ENCODE data around the gene PNKP.
A peak's percentile ranks its signal among the peaks of the same experiment; 100 is the strongest.

The PNKP gene

GRCh38 chr19:49855676-49856573 lies 11.5 kb downstream of the PNKP start:
- Histone ChIP-seq H3K9ac (ENCODE audit: low read length) (no peak overlapping the region), H3K4me2 (ENCODE audit: low read length, poor library complexity, severe bottlenecking) (no peak overlapping the region), H3K27ac (ENCODE audit: low read length, poor library complexity, severe bottlenecking) (no peak overlapping the region), H2AFZ (ENCODE audit: low read depth, low read length) (no peak overlapping the region), H2BK5ac (ENCODE audit: low read depth, low read length, poor library complexity, severe bottlenecking) (no peak overlapping the region), H4K91ac (ENCODE audit: low read length) (no peak overlapping the region), H2BK15ac (ENCODE audit: low read depth, poor library complexity, severe bottlenecking) (no peak overlapping the region), H3K27me3 (ENCODE audit: control insufficient read depth in 1 of 2, insufficient read depth in 1 of 2, low read length in 2 of 2) (no peaks in the 10 kb centered on the region), H2AK5ac (ENCODE audit: low read length, severe bottlenecking) (no peak overlapping the region), H3K18ac (ENCODE audit: low read depth in 1 of 2, low read length in 2 of 2) (no peak overlapping the region), H3K36me3 (ENCODE audit: control insufficient read depth in 1 of 2, insufficient read depth in 2 of 2, low read depth in 1 of 2, low read length in 2 of 2) (peaks cover 51 to 66% of the 10 kb centered on the region in 2 experiments), H4K8ac (ENCODE audit: low read length) (no peak overlapping the region), H3K9me3 (ENCODE audit: control insufficient read depth, low read length) (no peaks in the 10 kb centered on the region), H2BK12ac (ENCODE audit: low read length in 2 of 2) (no peak overlapping the region), H3K14ac (ENCODE audit: low read length in 2 of 2) (no peak overlapping the region), H3K4me3 (ENCODE audit: insufficient read depth in 1 of 2, low read depth in 1 of 2, low read length in 2 of 2) (no peak overlapping the region), H2BK120ac (ENCODE audit: low read depth, low read length) (no peak overlapping the region), H3K23ac (ENCODE audit: low read length in 2 of 2) (no peak overlapping the region), H3K4me1 (ENCODE audit: control insufficient read depth, insufficient read depth, low read depth, low read length) (peaks cover 55% of the 10 kb centered on the region), H3K4ac (ENCODE audit: low read depth in 1 of 2, low read length in 2 of 2) (no peak overlapping the region), H3K79me1 (replicated peaks; ENCODE audit: low read length, poor library complexity, severe bottlenecking) (peaks cover 9% of the 10 kb centered on the region)
- DNase-seq, result no peak
- WGBS, result 92% methylated on average over 18 of the region's 21 CpGs

- H3K4ac ChIP-seq (ENCODE audit: low read depth in 1 of 2, low read length in 2 of 2), result no peak overlapping the region
- peaks cover 44 to 59% of the 10 kb centered on the region in 2 experiments for H3K36me3 ChIP-seq (ENCODE audit: control insufficient read depth in 1 of 2, insufficient read depth in 2 of 2, low read depth in 1 of 2, low read length in 2 of 2)
- H3K4me3 ChIP-seq (ENCODE audit: insufficient read depth in 1 of 2, low read depth in 1 of 2, low read length in 2 of 2), result no peak overlapping the region
- no peak overlapping the region for H2AFZ ChIP-seq (ENCODE audit: low read depth, low read length)
- H4K8ac ChIP-seq (ENCODE audit: low read length), result no peak overlapping the region
- no peaks in the 10 kb centered on the region for H3K9me3 ChIP-seq (ENCODE audit: control insufficient read depth, low read length)
- peak overlapping the region; percentile 43 for H4K91ac ChIP-seq (ENCODE audit: low read length)
- no peak overlapping the region for H3K14ac ChIP-seq (ENCODE audit: low read length in 2 of 2)
- no peak overlapping the region for H2BK120ac ChIP-seq (ENCODE audit: low read depth, low read length)
- H2BK15ac ChIP-seq (ENCODE audit: low read depth, poor library complexity, severe bottlenecking), result no peak overlapping the region
- H2AK5ac ChIP-seq (ENCODE audit: low read length, severe bottlenecking), result no peak overlapping the region
- DNase-seq, result no peak
- H3K4me2 ChIP-seq (ENCODE audit: low read length, poor library complexity, severe bottlenecking), result no peak overlapping the region
- WGBS, result 94% methylated on average over 12 of the region's 12 CpGs
- H3K27me3 ChIP-seq (ENCODE audit: control insufficient read depth in 1 of 2, insufficient read depth in 1 of 2, low read length in 2 of 2), result no peaks in the 10 kb centered on the region
- H2BK5ac ChIP-seq (ENCODE audit: low read depth, low read length, poor library complexity, severe bottlenecking), result no peak overlapping the region
- peaks cover 50% of the 10 kb centered on the region for H3K4me1 ChIP-seq (ENCODE audit: control insufficient read depth, insufficient read depth, low read depth, low read length)
- H3K79me1 ChIP-seq (replicated peaks; ENCODE audit: low read length, poor library complexity, severe bottlenecking), result peaks cover 6% of the 10 kb centered on the region
- H3K27ac ChIP-seq (ENCODE audit: low read length, poor library complexity, severe bottlenecking), result no peak overlapping the region
- no peak overlapping the region for H3K18ac ChIP-seq (ENCODE audit: low read depth in 1 of 2, low read length in 2 of 2)
- no peak overlapping the region for H3K9ac ChIP-seq (ENCODE audit: low read length)
- H3K23ac ChIP-seq (ENCODE audit: low read length in 2 of 2), result no peak overlapping the region
- no peak overlapping the region for H2BK12ac ChIP-seq (ENCODE audit: low read length in 2 of 2)
Measured at GRCh38 chr19:49855277-49855675, 12.1 kb downstream of the PNKP start.

GRCh38 chr19:49854378-49855263 lies 12.8 kb downstream of the PNKP start:
- DNase-seq, result no peak
- H3K4me3 ChIP-seq (ENCODE audit: insufficient read depth in 1 of 2, low read depth in 1 of 2, low read length in 2 of 2), result no peak overlapping the region
- H3K23ac ChIP-seq (ENCODE audit: low read length in 2 of 2), result no peak overlapping the region
- no peak overlapping the region for H2AK5ac ChIP-seq (ENCODE audit: low read length, severe bottlenecking)
- peaks cover 11% of the 10 kb centered on the region for H3K79me1 ChIP-seq (replicated peaks; ENCODE audit: low read length, poor library complexity, severe bottlenecking)
- no peak overlapping the region for H3K4me2 ChIP-seq (ENCODE audit: low read length, poor library complexity, severe bottlenecking)
- no peaks in the 10 kb centered on the region for H3K9me3 ChIP-seq (ENCODE audit: control insufficient read depth, low read length)
- no peak overlapping the region for H3K4ac ChIP-seq (ENCODE audit: low read depth in 1 of 2, low read length in 2 of 2)
- no peak overlapping the region for H3K18ac ChIP-seq (ENCODE audit: low read depth in 1 of 2, low read length in 2 of 2)
- peaks cover 48% of the 10 kb centered on the region for H3K4me1 ChIP-seq (ENCODE audit: control insufficient read depth, insufficient read depth, low read depth, low read length)
- H2AFZ ChIP-seq (ENCODE audit: low read depth, low read length), result no peak overlapping the region
- H2BK5ac ChIP-seq (ENCODE audit: low read depth, low read length, poor library complexity, severe bottlenecking), result no peak overlapping the region
- WGBS, result 96% methylated on average over 39 of the region's 39 CpGs
- H2BK120ac ChIP-seq (ENCODE audit: low read depth, low read length), result no peak overlapping the region
- peaks cover 39 to 53% of the 10 kb centered on the region in 2 experiments for H3K36me3 ChIP-seq (ENCODE audit: control insufficient read depth in 1 of 2, insufficient read depth in 2 of 2, low read depth in 1 of 2, low read length in 2 of 2)
- no peak overlapping the region for H2BK15ac ChIP-seq (ENCODE audit: low read depth, poor library complexity, severe bottlenecking)
- no peak overlapping the region for H3K14ac ChIP-seq (ENCODE audit: low read length in 2 of 2)
- H3K27ac ChIP-seq (ENCODE audit: low read length, poor library complexity, severe bottlenecking), result no peak overlapping the region
- H3K9ac ChIP-seq (ENCODE audit: low read length), result no peak overlapping the region
- H2BK12ac ChIP-seq (ENCODE audit: low read length in 2 of 2), result no peak overlapping the region
- H3K27me3 ChIP-seq (ENCODE audit: control insufficient read depth in 1 of 2, insufficient read depth in 1 of 2, low read length in 2 of 2), result no peaks in the 10 kb centered on the region
- H4K91ac ChIP-seq (ENCODE audit: low read length), result no peak overlapping the region
- H4K8ac ChIP-seq (ENCODE audit: low read length), result no peak overlapping the region

- no peaks in the 10 kb centered on the region for H3K27me3 ChIP-seq (ENCODE audit: control insufficient read depth in 1 of 2, insufficient read depth in 1 of 2, low read length in 2 of 2)
- no peaks in the 10 kb centered on the region for H3K9me3 ChIP-seq (ENCODE audit: control insufficient read depth, low read length)
- H2BK120ac ChIP-seq (ENCODE audit: low read depth, low read length), result no peak overlapping the region
- no peak overlapping the region for H4K91ac ChIP-seq (ENCODE audit: low read length)
- H3K9ac ChIP-seq (ENCODE audit: low read length), result no peak overlapping the region
- H2BK15ac ChIP-seq (ENCODE audit: low read depth, poor library complexity, severe bottlenecking), result no peak overlapping the region
- no peak overlapping the region for H2AK5ac ChIP-seq (ENCODE audit: low read length, severe bottlenecking)
- H3K4ac ChIP-seq (ENCODE audit: low read depth in 1 of 2, low read length in 2 of 2), result no peak overlapping the region
- no peak overlapping the region for H2BK12ac ChIP-seq (ENCODE audit: low read length in 2 of 2)
- peaks cover 44% of the 10 kb centered on the region for H3K4me1 ChIP-seq (ENCODE audit: control insufficient read depth, insufficient read depth, low read depth, low read length)
- H3K79me1 ChIP-seq (replicated peaks; ENCODE audit: low read length, poor library complexity, severe bottlenecking), result peaks cover 13% of the 10 kb centered on the region
- peaks cover 39 to 47% of the 10 kb centered on the region in 2 experiments for H3K36me3 ChIP-seq (ENCODE audit: control insufficient read depth in 1 of 2, insufficient read depth in 2 of 2, low read depth in 1 of 2, low read length in 2 of 2)
- H2AFZ ChIP-seq (ENCODE audit: low read depth, low read length), result no peak overlapping the region
- no peak overlapping the region for H4K8ac ChIP-seq (ENCODE audit: low read length)
- WGBS, result 92% methylated on average over 9 of the region's 10 CpGs
- DNase-seq, result no peak
- H2BK5ac ChIP-seq (ENCODE audit: low read depth, low read length, poor library complexity, severe bottlenecking), result no peak overlapping the region
- H3K4me3 ChIP-seq (ENCODE audit: insufficient read depth in 1 of 2, low read depth in 1 of 2, low read length in 2 of 2), result no peak overlapping the region
- no peak overlapping the region for H3K18ac ChIP-seq (ENCODE audit: low read depth in 1 of 2, low read length in 2 of 2)
- H3K23ac ChIP-seq (ENCODE audit: low read length in 2 of 2), result no peak overlapping the region
- no peak overlapping the region for H3K27ac ChIP-seq (ENCODE audit: low read length, poor library complexity, severe bottlenecking)
- H3K4me2 ChIP-seq (ENCODE audit: low read length, poor library complexity, severe bottlenecking), result no peak overlapping the region
- H3K14ac ChIP-seq (ENCODE audit: low read length in 2 of 2), result no peak overlapping the region
Measured at GRCh38 chr19:49853852-49854377, 13.5 kb downstream of the PNKP start.

All from mesenchymal stem cell (in vitro differentiated cells and primary cell).